Spleen (tissue), 7 donors: ENCODE measurements around the gene LRMDA.

ENCODE experiments used
- POLR2A ChIP-seq, 3 donors: fragments of 450-650 bp; IDR thresholded peaks; one replicate each; pipeline ENCODE4 v1.5.1; 2017; ENCODE audit warnings: antibody characterized with exemption in 3 of 3, mild to moderate bottlenecking in 1 of 3
- POLR2AphosphoS5 ChIP-seq, 3 donors: sonication (generic); formaldehyde crosslinking; IDR thresholded peaks; one replicate each; pipeline ENCODE4 v1.5.1; 2017; ENCODE audit warnings: antibody characterized with exemption in 3 of 3
- TF ChIP-seq, protein P1 (sequence below), 11 experiments: fragments of 200-600 bp in 7 of 11; fragments of 450-650 bp in 4 of 11; sonication (generic) in 4 of 11; IDR thresholded peaks in 8 of 11; conservative IDR thresholded peaks in 3 of 11; 1 replicate in 7 of 11; 2 replicates in 4 of 11; pipeline versions ENCODE4 v1.4.0 to v1.8.0; 2016 to 2021; ENCODE audit warnings: antibody characterized with exemption in 11 of 11, inconsistent platforms in 4 of 11, mild to moderate bottlenecking in 1 of 11
- donor health status: DM: no; HTN: no; CAD: no; lungs with moderate emphysema.
- donor health status: DM: no; HTN: no; CAD: no.
- donor health status: DM: no; HTN: no; CAD: no.

DNA sequence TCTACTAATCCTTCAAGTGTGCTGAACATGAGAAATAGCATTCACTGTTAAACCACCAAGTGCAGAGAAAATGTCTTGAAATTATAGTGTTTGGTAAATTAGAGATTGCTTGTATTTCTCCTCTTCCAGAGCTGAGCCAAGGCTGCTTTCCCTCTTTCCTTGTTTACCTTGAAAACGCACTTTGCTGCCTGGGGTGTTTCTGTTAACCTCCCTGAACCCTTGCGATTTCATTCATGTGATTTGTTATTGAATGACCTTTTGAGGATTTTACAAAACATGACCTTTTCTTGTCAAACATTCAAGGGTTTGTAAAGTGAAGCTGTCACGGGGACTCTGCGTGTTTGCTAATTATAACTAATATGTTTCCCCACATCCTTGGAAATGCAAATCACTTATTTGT is 169.4 kb downstream of the LRMDA start:
- TF ChIP-seq POLR2A (IDR thresholded peaks at IDR 0.05) (no peak), POLR2AphosphoS5 (IDR thresholded peaks at IDR 0.05) (no peak)
- TF ChIP-seq, protein P1, sequence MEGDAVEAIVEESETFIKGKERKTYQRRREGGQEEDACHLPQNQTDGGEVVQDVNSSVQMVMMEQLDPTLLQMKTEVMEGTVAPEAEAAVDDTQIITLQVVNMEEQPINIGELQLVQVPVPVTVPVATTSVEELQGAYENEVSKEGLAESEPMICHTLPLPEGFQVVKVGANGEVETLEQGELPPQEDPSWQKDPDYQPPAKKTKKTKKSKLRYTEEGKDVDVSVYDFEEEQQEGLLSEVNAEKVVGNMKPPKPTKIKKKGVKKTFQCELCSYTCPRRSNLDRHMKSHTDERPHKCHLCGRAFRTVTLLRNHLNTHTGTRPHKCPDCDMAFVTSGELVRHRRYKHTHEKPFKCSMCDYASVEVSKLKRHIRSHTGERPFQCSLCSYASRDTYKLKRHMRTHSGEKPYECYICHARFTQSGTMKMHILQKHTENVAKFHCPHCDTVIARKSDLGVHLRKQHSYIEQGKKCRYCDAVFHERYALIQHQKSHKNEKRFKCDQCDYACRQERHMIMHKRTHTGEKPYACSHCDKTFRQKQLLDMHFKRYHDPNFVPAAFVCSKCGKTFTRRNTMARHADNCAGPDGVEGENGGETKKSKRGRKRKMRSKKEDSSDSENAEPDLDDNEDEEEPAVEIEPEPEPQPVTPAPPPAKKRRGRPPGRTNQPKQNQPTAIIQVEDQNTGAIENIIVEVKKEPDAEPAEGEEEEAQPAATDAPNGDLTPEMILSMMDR (IDR thresholded peaks at IDR 0.05 in 8 of 11, conservative IDR thresholded peaks at IDR 0.05 in 3 of 11) = no peak
